Upper lobe of right lung (tissue), 1 donor: ENCODE measurements around the gene MUTYH. TPM values are rescaled to one million over a fixed set of nuclear protein-coding genes. Genes with fewer than 3 reads are reported as not detected.

ENCODE experiments used
- ATAC-seq: fragments of 200-7000 bp; cut with Tn5 transposase; one replicate; pipeline ENCODE4 v1.9.1; 2020; ENCODE audit warnings: mild to moderate bottlenecking, moderate library complexity
- DNase-seq: peaks from one replicate; pipeline ENCODE4 v3.0.0-alpha.2; 2020
- H3K27ac ChIP-seq: fragments of 200-600 bp; one replicate; pipeline ENCODE4 v1.8.0; 2022
- H3K27me3 ChIP-seq: fragments of 200-600 bp; one replicate; pipeline ENCODE4 v1.8.0; 2022; ENCODE audit warnings: mild to moderate bottlenecking
- H3K36me3 ChIP-seq: fragments of 200-600 bp; one replicate; pipeline ENCODE4 v1.8.0; 2022
- H3K4me1 ChIP-seq: fragments of 200-600 bp; one replicate; pipeline ENCODE4 v1.8.0; 2022
- H3K4me3 ChIP-seq: fragments of 200-600 bp; one replicate; pipeline ENCODE4 v1.8.0; 2022; ENCODE audit warnings: mild to moderate bottlenecking
- H3K9me3 ChIP-seq: fragments of 200-600 bp; one replicate; pipeline ENCODE4 v1.8.0; 2022
- intact Hi-C: fragments of 100-400 bp; cut with DNase I; formaldehyde crosslinking; loops from one replicate; pipeline ENCODE4 v1.11.0; 2022
- total RNA-seq: library from RNA; stranded (reverse); fragmentation: NEBNext Ultra II Directional; extraction: Animal tissue kit (Norgen Biotek cat#: 25700); gene quantifications from one replicate; pipeline ENCODE4 v1.2.1, GENCODE V29; 2021
- TF ChIP-seq, protein P1 (sequence below): fragments of 200-600 bp; IDR thresholded peaks from one replicate; pipeline ENCODE4 v1.8.0; 2022; ENCODE audit warnings: antibody characterized with exemption
- donor health status: DM: no; HTN: yes; CAD: no; lungs with severe emphysema.

MUTYH gene
- total RNA-seq, 1 donor from 2014 or later = 20.3 TPM

GRCh38 chr1:45303520-45304310, 36.5 kb downstream of the MUTYH start:
- Histone ChIP-seq H3K27me3 (no peaks in the 10 kb centered on the region), H3K27ac (peak overlapping the region; percentile 92), H3K4me1 (peaks cover 11% of the 10 kb centered on the region), H3K36me3 (no peaks in the 10 kb centered on the region), H3K9me3 (no peaks in the 10 kb centered on the region), H3K4me3 (peak overlapping the region; percentile 84)
- TF ChIP-seq, protein P1, sequence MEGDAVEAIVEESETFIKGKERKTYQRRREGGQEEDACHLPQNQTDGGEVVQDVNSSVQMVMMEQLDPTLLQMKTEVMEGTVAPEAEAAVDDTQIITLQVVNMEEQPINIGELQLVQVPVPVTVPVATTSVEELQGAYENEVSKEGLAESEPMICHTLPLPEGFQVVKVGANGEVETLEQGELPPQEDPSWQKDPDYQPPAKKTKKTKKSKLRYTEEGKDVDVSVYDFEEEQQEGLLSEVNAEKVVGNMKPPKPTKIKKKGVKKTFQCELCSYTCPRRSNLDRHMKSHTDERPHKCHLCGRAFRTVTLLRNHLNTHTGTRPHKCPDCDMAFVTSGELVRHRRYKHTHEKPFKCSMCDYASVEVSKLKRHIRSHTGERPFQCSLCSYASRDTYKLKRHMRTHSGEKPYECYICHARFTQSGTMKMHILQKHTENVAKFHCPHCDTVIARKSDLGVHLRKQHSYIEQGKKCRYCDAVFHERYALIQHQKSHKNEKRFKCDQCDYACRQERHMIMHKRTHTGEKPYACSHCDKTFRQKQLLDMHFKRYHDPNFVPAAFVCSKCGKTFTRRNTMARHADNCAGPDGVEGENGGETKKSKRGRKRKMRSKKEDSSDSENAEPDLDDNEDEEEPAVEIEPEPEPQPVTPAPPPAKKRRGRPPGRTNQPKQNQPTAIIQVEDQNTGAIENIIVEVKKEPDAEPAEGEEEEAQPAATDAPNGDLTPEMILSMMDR = peak; percentile 68
- ATAC-seq (peak; percentile 97), DNase-seq (peak; percentile 100)
- intact Hi-C loops = no loop called here

DNA sequence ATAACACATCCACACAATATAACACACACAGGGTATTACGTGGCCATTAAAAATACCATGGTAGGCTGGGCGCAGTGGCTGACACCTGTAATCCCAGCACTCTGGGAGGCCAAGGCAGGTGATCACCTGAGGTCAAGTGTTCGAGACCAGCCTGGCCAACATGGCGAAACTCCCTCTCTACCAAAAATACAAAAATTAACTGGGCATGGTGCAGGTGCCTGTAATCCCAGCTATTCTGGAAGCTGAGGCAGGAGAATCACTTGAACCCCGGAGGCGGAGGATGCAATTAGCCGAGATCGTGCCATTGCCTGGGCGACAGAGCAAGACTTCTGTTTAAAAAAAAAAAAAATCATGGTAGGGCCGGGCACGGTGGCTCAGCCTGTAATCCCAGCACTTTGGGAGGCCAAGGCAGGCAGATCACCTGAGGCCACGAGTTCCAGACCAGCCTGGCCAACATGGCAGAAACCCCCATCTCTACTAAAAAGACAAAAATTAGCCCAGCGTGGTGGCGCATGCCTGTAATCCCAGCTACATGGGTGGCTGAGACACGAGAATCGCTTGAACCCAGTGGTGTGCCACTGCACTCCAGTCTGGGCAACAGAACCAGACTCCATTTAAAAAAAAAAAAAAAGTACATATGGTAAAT, 37.6 kb downstream of the MUTYH start:
- H3K9me3 ChIP-seq = no peaks in the 10 kb centered on the region
- intact Hi-C loops = no loop called here
- ATAC-seq (no peak), DNase-seq (no peak)
- no peaks in the 10 kb centered on the region for H3K27me3 ChIP-seq
- H3K4me1 ChIP-seq = peaks cover 11% of the 10 kb centered on the region
- H3K36me3 ChIP-seq = no peaks in the 10 kb centered on the region
- peak overlapping the region; percentile 84 for H3K4me3 ChIP-seq
- peak overlapping the region; percentile 82 for H3K27ac ChIP-seq
- TF ChIP-seq, protein P1 = no peak

GRCh38 chr1:45300669-45300997, 39.6 kb downstream of the MUTYH start:
- H3K27me3 ChIP-seq = no peaks in the 10 kb centered on the region
- no peak overlapping the region for H3K4me3 ChIP-seq
- no peaks in the 10 kb centered on the region for H3K9me3 ChIP-seq
- intact Hi-C loops = no loop called here
- no peak for ATAC-seq
- H3K27ac ChIP-seq = no peak overlapping the region
- H3K36me3 ChIP-seq = no peaks in the 10 kb centered on the region
- H3K4me1 ChIP-seq = peaks cover 11% of the 10 kb centered on the region
- TF ChIP-seq, protein P1 = no peak
- DNase-seq = no peak

GRCh38 chr1:45299981-45300668, 40.1 kb downstream of the MUTYH start:
- no peak for DNase-seq

DNA sequence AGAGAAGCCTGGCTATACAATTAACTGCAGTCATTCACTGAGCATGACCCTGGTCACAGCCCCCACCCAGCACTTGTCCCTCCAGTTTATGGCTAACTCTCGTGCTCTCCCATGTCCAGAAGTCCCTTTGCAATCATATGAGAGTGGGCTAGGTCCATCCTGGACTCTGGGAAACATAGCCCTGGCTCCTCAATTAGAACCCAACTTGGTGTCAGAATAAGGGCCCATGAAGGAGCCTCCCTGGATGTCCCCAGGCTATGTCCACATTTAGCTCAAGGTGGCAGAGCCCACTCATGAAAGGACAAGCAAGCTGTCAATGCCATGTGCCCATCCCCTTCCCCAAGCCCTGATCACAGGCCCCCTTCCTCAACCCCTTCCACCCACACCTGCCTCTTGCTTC, 40.9 kb downstream of the MUTYH start:
- no peak for DNase-seq
- Histone ChIP-seq H3K36me3 (no peaks in the 10 kb centered on the region), H3K9me3 (no peaks in the 10 kb centered on the region), H3K27me3 (no peaks in the 10 kb centered on the region), H3K27ac (no peak overlapping the region), H3K4me1 (peaks cover 4% of the 10 kb centered on the region), H3K4me3 (no peak overlapping the region)
- ATAC-seq = no peak
- TF ChIP-seq, protein P1 = no peak
- intact Hi-C loops = loop anchor here (5.0 kb wide), 1 partner anchor 282 kb away; no protein-coding TSS in a partner anchor

More at GRCh38 chr1:45299981-45300668, 40.1 kb downstream of the MUTYH start:
- no peaks in the 10 kb centered on the region for H3K9me3 ChIP-seq
- intact Hi-C loops = loop anchor here (5.0 kb wide), 1 partner anchor 283 kb away; no protein-coding TSS in a partner anchor
- TF ChIP-seq, protein P1 = peak; percentile 82
- no peak overlapping the region for H3K27ac ChIP-seq
- no peaks in the 10 kb centered on the region for H3K27me3 ChIP-seq
- H3K36me3 ChIP-seq = no peaks in the 10 kb centered on the region
- peaks cover 11% of the 10 kb centered on the region for H3K4me1 ChIP-seq
- ATAC-seq = peak; percentile 16
- no peak overlapping the region for H3K4me3 ChIP-seq
